CD4-positive, alpha-beta memory T cell (primary cell): ENCODE results near the gene COLGALT1. TPM values are rescaled to one million over a fixed set of nuclear protein-coding genes. Genes with fewer than 3 reads are reported as not detected.

Source experiments
- CTCF ChIA-PET: fragments of 350-600 bp; sonication (Branson Sonifier 250); formaldehyde crosslinking; loops from one replicate; lab custom pipeline; 2021; ENCODE audit warnings: inconsistent platforms; ENCODE audit not compliant: partially characterized antibody; lab: Charles Lee
- POLR2A ChIA-PET: fragments of 350-600 bp; sonication (Branson Sonifier 250); formaldehyde crosslinking; loops from one replicate; lab custom pipeline; 2021; ENCODE audit not compliant: partially characterized antibody; lab: Charles Lee
- DNase-seq, 5 donors: peaks; one replicate each; pipeline versions ENCODE4 v3.0.0 to v3.0.0-alpha.2; 2020 to 2022; ENCODE audit warnings: mixed read lengths in 1 of 5
- H3K27ac ChIP-seq: one replicate; pipeline ENCODE4 v1.7.0; 2013; ENCODE audit warnings: low read depth, low read length
- H3K27me3 ChIP-seq: 2 replicates; pipeline ENCODE4 v1.7.0; 2013; ENCODE audit warnings: mild to moderate bottlenecking, low read length, moderate library complexity; ENCODE audit not compliant: insufficient read depth
- H3K36me3 ChIP-seq: 2 replicates; pipeline ENCODE4 v1.7.0; 2013; ENCODE audit warnings: mild to moderate bottlenecking, low read length, moderate library complexity; ENCODE audit not compliant: insufficient read depth
- H3K4me1 ChIP-seq: 2 replicates; pipeline ENCODE4 v1.7.0; 2013; ENCODE audit warnings: mild to moderate bottlenecking, low read length, moderate library complexity; ENCODE audit not compliant: insufficient read depth
- H3K4me3 ChIP-seq, 2 donors: one replicate each; pipeline ENCODE4 v1.7.0; 2013; ENCODE audit warnings: low read length in 2 of 2, mild to moderate bottlenecking in 1 of 2
- H3K9me3 ChIP-seq, 2 donors: one replicate each; pipeline ENCODE4 v1.7.0; 2013; ENCODE audit warnings: low read length in 2 of 2, control low read depth in 1 of 2; ENCODE audit not compliant: control insufficient read depth in 1 of 2
- H3K27ac Mint-ChIP-seq, 7 donors: one replicate each; pipeline ENCODE4 v1.8.0; 2020 to 2021; ENCODE audit warnings: mixed read lengths in 7 of 7, mild to moderate bottlenecking in 6 of 7, inconsistent platforms in 3 of 7, moderate library complexity in 3 of 7
- H3K27me3 Mint-ChIP-seq, 2 donors: one replicate each; pipeline ENCODE4 v1.8.0; 2020 to 2021; ENCODE audit warnings: mixed read lengths in 2 of 2
- H3K36me3 Mint-ChIP-seq, 2 donors: one replicate each; pipeline ENCODE4 v1.8.0; 2020 to 2021; ENCODE audit warnings: mixed read lengths in 2 of 2, inconsistent platforms in 1 of 2, mild to moderate bottlenecking in 1 of 2
- H3K4me1 Mint-ChIP-seq, 4 donors: one replicate each; pipeline ENCODE4 v1.8.0; 2020 to 2021; ENCODE audit warnings: mixed read lengths in 4 of 4, mild to moderate bottlenecking in 1 of 4
- H3K4me3 Mint-ChIP-seq, 8 donors: one replicate each; pipeline ENCODE4 v1.8.0; 2020 to 2021; ENCODE audit warnings: mixed read lengths in 8 of 8, mild to moderate bottlenecking in 7 of 8, moderate library complexity in 6 of 8, inconsistent platforms in 3 of 8
- H3K9me3 Mint-ChIP-seq, 8 donors: one replicate each; pipeline ENCODE4 v1.8.0; 2020 to 2021; ENCODE audit warnings: mixed read lengths in 8 of 8, mild to moderate bottlenecking in 5 of 8, inconsistent platforms in 3 of 8, moderate library complexity in 1 of 8
- intact Hi-C: fragments of 100-400 bp; cut with micrococcal nuclease; formaldehyde crosslinking; loops from one replicate; pipeline ENCODE4 v1.15.1; 2023
- polyA plus RNA-seq, 2 donors: library from polyadenylated mRNA; unstranded; fragments of 300-500 nt; fragmentation: Illumina TruSeq; gene quantifications; one replicate each; pipeline ENCODE4 v1.2.3, GENCODE V29; 2021
- total RNA-seq, 2 experiments: library from RNA; stranded (reverse); gene quantifications; one replicate each; pipeline ENCODE4 v1.2.3, GENCODE V29; 2021

The COLGALT1 gene
- total and polyA plus RNA-seq, 4 experiments from 2014 or later = 14.1 to 74.7 (median 46.6) TPM

- peak overlapping the region in 2 of 7 donors; percentile 10 to 12 for H3K27ac Mint-ChIP-seq
- peak overlapping the region in 2 of 8 donors; percentile 7 to 44 for H3K4me3 Mint-ChIP-seq
- Histone ChIP-seq H3K4me1 (peaks cover 26% of the 10 kb centered on the region), H3K27me3 (no peaks in the 10 kb centered on the region), H3K9me3 (no peaks in the 10 kb centered on the region), H3K36me3 (no peaks in the 10 kb centered on the region), H3K27ac (no peak overlapping the region), H3K4me3 (no peak overlapping the region)
- no peak for DNase-seq
- ChIA-PET POLR2A (interaction anchor here (1.4 to 6.3 kb wide), 4 partner anchors 12 to 49 kb away, joined by 4 to 69 read pairs (median 16); partner anchors contain the start of gene PGLS), CTCF (interaction anchor here (1.2 to 1.6 kb wide), 2 partner anchors 12 to 27 kb away, joined by 3 to 5 read pairs; no protein-coding TSS in a partner anchor)
- H3K36me3 Mint-ChIP-seq = peaks cover 0 to 1% of the 10 kb centered on the region in 2 donors
- intact Hi-C loops = no loop called here
- H3K9me3 Mint-ChIP-seq = peaks cover 0 to 4% (median 0%) of the 10 kb centered on the region in 8 donors
- H3K27me3 Mint-ChIP-seq = no peaks in the 10 kb centered on the region
- H3K4me1 Mint-ChIP-seq = peaks cover 13 to 29% (median 18%) of the 10 kb centered on the region in 4 donors
Observed at GRCh38 chr19:17524651-17525050, 30.8 kb upstream of the COLGALT1 start.

DNA sequence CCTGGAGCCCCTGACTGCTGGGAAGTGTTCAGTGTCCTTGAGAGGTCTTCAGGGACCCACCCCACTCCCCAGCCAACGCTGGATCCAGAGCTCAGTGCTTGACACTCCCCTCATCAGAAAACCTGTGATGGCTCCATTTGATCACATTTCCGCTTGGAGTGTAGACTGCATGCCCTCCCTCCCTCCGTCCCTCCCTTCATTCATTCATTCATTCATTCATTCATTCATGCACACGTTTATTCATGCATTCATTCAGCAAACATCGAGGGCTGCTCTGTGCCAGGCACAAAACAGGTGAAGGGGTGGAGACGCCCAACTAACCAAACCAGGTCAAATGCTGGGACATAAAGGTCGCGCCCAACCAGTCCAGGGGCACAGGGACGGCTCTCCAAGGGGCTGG lies 30.3 kb upstream of the COLGALT1 start:
- Mint-ChIP-seq H3K4me1 (peaks cover 13 to 29% (median 18%) of the 10 kb centered on the region in 4 donors), H3K27me3 (no peaks in the 10 kb centered on the region), H3K27ac (no peak overlapping the region), H3K9me3 (peaks cover 0 to 4% (median 0%) of the 10 kb centered on the region in 8 donors), H3K4me3 (no peak overlapping the region), H3K36me3 (no peaks in the 10 kb centered on the region)
- H3K27me3 ChIP-seq = no peaks in the 10 kb centered on the region
- H3K9me3 ChIP-seq = no peaks in the 10 kb centered on the region
- H3K27ac ChIP-seq = no peak overlapping the region
- H3K4me1 ChIP-seq = peaks cover 26% of the 10 kb centered on the region
- intact Hi-C loops = no loop called here
- POLR2A ChIA-PET = interaction anchor here (2.4 to 6.3 kb wide), 3 partner anchors 12 to 29 kb away, joined by 5 to 69 read pairs (median 27); partner anchors contain the start of gene PGLS
- H3K36me3 ChIP-seq = no peaks in the 10 kb centered on the region
- H3K4me3 ChIP-seq = no peak overlapping the region
- CTCF ChIA-PET = interaction anchor here (1.1 to 1.2 kb wide), 2 partner anchors 12 to 29 kb away, joined by 3 read pairs; no protein-coding TSS in a partner anchor
- DNase-seq = no peak

GRCh38 chr19:17526922-17527321 lies 28.5 kb upstream of the COLGALT1 start:
- Mint-ChIP-seq H3K27ac (no peak overlapping the region), H3K4me1 (peaks cover 13 to 29% (median 18%) of the 10 kb centered on the region in 4 donors), H3K27me3 (no peaks in the 10 kb centered on the region), H3K9me3 (peaks cover 0 to 4% (median 0%) of the 10 kb centered on the region in 8 donors), H3K4me3 (no peak overlapping the region), H3K36me3 (no peaks in the 10 kb centered on the region)
- intact Hi-C loops = no loop called here
- Histone ChIP-seq H3K27ac (no peak overlapping the region), H3K9me3 (no peaks in the 10 kb centered on the region), H3K27me3 (no peaks in the 10 kb centered on the region), H3K4me3 (no peak overlapping the region), H3K4me1 (peaks cover 26% of the 10 kb centered on the region), H3K36me3 (no peaks in the 10 kb centered on the region)
- POLR2A ChIA-PET = interaction anchor here (6.3 kb wide), 1 partner anchor 14 kb away, joined by 69 read pairs; the partner anchor contains the start of gene PGLS
- CTCF ChIA-PET = no interaction called here
- DNase-seq = no peak

GRCh38 chr19:17527326-17527725 lies 28.1 kb upstream of the COLGALT1 start:
- ChIA-PET CTCF (no interaction called here), POLR2A (interaction anchor here (6.3 kb wide), 1 partner anchor 14 kb away, joined by 69 read pairs; the partner anchor contains the start of gene PGLS)
- H3K27ac ChIP-seq = no peak overlapping the region
- no peaks in the 10 kb centered on the region for H3K27me3 Mint-ChIP-seq
- peaks cover 13 to 28% (median 18%) of the 10 kb centered on the region in 4 donors for H3K4me1 Mint-ChIP-seq
- H3K36me3 ChIP-seq = no peaks in the 10 kb centered on the region
- intact Hi-C loops = no loop called here
- H3K36me3 Mint-ChIP-seq = no peaks in the 10 kb centered on the region
- no peak overlapping the region for H3K27ac Mint-ChIP-seq
- peaks cover 25% of the 10 kb centered on the region for H3K4me1 ChIP-seq
- H3K9me3 Mint-ChIP-seq = peaks cover 0 to 4% (median 0%) of the 10 kb centered on the region in 8 donors
- no peak for DNase-seq
- H3K9me3 ChIP-seq = no peaks in the 10 kb centered on the region
- H3K27me3 ChIP-seq = no peaks in the 10 kb centered on the region
- H3K4me3 Mint-ChIP-seq = no peak overlapping the region
- no peak overlapping the region for H3K4me3 ChIP-seq

DNA sequence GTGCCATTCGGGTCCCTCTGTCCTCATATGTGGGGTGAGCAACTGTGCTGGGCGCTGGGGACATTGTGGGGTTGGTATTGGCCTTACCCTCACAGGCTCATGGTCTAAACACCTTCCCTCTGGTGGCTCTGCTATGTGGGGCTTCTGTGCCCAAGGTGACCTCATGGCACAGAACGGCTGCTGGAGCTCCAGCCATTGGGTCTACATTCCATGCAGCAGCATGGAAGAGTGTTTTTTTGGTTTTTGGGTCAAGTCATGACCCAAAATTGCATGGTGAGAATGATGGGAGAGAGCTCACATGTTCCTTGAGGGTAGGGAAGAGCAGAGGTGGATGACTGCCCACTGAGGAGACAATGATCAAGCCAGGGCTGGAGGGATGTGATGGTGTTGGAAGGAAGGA lies 26.8 kb upstream of the COLGALT1 start:
- intact Hi-C loops = no loop called here
- no peaks in the 10 kb centered on the region for H3K9me3 ChIP-seq
- Mint-ChIP-seq H3K9me3 (peaks cover 0 to 4% (median 0%) of the 10 kb centered on the region in 8 donors), H3K27ac (peak overlapping the region in 1 of 7 donors; percentile 35), H3K4me3 (no peak overlapping the region), H3K36me3 (no peaks in the 10 kb centered on the region), H3K27me3 (no peaks in the 10 kb centered on the region), H3K4me1 (peaks cover 5 to 15% (median 7%) of the 10 kb centered on the region in 4 donors)
- H3K4me1 ChIP-seq = peaks cover 12% of the 10 kb centered on the region
- ChIA-PET POLR2A (no interaction called here), CTCF (interaction anchor here (1.5 kb wide), 1 partner anchor 17 kb away, joined by 3 read pairs; the partner anchor contains the start of gene PGLS)
- H3K36me3 ChIP-seq = no peaks in the 10 kb centered on the region
- no peak for DNase-seq
- no peaks in the 10 kb centered on the region for H3K27me3 ChIP-seq
- H3K4me3 ChIP-seq = no peak overlapping the region
- no peak overlapping the region for H3K27ac ChIP-seq

DNA sequence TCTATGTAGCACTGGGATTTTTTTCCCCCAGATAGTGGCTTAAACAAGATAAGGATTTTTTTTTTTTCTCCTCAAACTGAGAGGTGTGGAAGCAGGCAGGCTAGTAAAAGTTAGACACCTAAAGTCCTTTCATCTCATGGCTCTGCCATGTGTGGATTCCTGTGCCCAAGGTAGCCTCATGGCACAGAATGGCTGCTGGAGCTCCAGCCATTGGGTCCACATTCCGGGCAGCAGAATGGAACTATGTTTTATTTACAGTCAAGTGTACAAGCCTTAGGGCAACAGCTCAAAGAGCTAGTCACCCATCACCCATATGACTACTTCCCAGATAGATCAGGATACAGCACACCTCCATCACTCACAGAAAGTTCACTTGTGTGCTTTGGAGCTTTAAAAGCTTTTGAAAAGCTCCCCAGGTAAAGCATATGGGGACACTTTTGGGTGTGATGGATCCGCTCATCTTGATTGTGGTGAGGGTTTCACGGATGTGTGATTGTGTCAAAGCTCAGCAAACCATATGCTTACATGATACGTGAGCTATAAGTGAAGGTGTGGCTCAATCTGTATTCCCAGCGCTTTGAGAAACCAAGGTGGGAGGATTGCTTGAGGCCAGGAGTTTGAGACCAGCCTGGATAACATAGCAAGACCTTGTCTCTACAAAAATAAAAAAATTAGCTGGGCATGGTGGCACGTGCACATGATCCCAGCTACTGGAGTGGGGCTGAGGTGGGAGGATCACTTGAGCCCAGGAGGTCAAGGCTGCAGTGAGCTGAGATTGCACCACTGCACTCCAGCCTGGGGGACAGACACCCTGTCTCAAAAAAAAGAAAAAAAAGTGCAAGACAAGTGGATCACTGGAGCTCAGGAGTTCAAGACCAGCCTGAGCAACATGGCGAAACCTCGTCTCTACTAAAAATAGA lies 25.9 kb upstream of the COLGALT1 start:
- Histone ChIP-seq H3K4me1 (peaks cover 7% of the 10 kb centered on the region), H3K4me3 (no peak overlapping the region), H3K9me3 (no peaks in the 10 kb centered on the region), H3K36me3 (no peaks in the 10 kb centered on the region), H3K27ac (no peak overlapping the region), H3K27me3 (no peaks in the 10 kb centered on the region)
- Mint-ChIP-seq H3K9me3 (peaks cover 0 to 4% (median 0%) of the 10 kb centered on the region in 8 donors), H3K4me3 (no peak overlapping the region), H3K36me3 (no peaks in the 10 kb centered on the region), H3K4me1 (peaks cover 0 to 7% (median 2%) of the 10 kb centered on the region in 4 donors), H3K27me3 (no peaks in the 10 kb centered on the region), H3K27ac (no peak overlapping the region)
- POLR2A ChIA-PET = interaction anchor here (0.8 to 1.3 kb wide), 4 partner anchors 10 to 34 kb away, joined by 3 to 4 read pairs (median 4); partner anchors contain the start of gene PGLS
- CTCF ChIA-PET = interaction anchor here (0.9 to 1.5 kb wide), 3 partner anchors 17 to 65 kb away, joined by 3 read pairs; partner anchors contain the start of gene PGLS
- intact Hi-C loops = no loop called here
- no peak for DNase-seq

DNA sequence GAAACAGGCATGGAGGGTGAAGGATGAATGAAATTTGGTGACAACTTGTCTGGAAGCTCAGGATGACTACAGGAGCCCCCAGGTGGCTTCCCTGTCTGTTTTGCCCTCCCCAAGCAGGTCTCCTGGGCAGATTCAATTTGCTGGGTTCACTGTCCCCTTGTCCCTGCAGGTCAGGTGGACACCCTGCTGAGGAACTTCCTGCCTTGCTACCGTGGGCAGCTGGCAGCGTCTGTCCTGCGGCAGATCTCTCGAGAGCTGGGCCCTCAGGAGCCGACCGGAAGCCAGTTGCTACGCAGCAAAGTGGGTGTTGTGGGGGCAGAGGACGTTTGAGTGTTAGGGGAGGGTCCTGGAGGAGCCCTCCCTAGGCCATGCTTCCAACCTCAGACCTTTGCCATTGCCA lies 24.9 kb upstream of the COLGALT1 start:
- no peak overlapping the region for H3K27ac ChIP-seq
- DNase-seq = no peak
- no peaks in the 10 kb centered on the region for H3K36me3 ChIP-seq
- Mint-ChIP-seq H3K9me3 (peaks cover 0 to 4% (median 0%) of the 10 kb centered on the region in 8 donors), H3K36me3 (no peaks in the 10 kb centered on the region), H3K4me3 (no peak overlapping the region), H3K4me1 (peaks cover 0 to 1% (median 0%) of the 10 kb centered on the region in 4 donors), H3K27me3 (no peaks in the 10 kb centered on the region), H3K27ac (no peak overlapping the region)
- no peaks in the 10 kb centered on the region for H3K27me3 ChIP-seq
- no peak overlapping the region for H3K4me3 ChIP-seq
- intact Hi-C loops = no loop called here
- ChIA-PET POLR2A (no interaction called here), CTCF (interaction anchor here (0.9 to 1.3 kb wide), 2 partner anchors 18 to 66 kb away, joined by 3 read pairs; no protein-coding TSS in a partner anchor)
- peaks cover 7% of the 10 kb centered on the region for H3K4me1 ChIP-seq
- H3K9me3 ChIP-seq = no peaks in the 10 kb centered on the region
